HFF-Myc (cell line): Measurements from ENCODE around the gene RHOC.

Source experiments
- DNase-seq: peaks from one replicate; pipeline ENCODE4 v3.0.0-alpha.2; 2011; ENCODE audit warnings: low read depth; ENCODE audit errors: extremely low read depth
- H3K4me3 ChIP-seq: replicated peaks from 2 replicates; pipeline ENCODE4 v1.5.1; 2011; ENCODE audit warnings: low read depth, mild to moderate bottlenecking, control low read depth, low read length
- CTCF ChIP-seq: IDR thresholded peaks from 2 replicates; pipeline ENCODE4 v1.5.1; 2012; ENCODE audit warnings: mild to moderate bottlenecking, low read depth, low read length, control low read depth; ENCODE audit errors: missing control alignments

Gene RHOC

GRCh38 chr1:112689842-112690237 is 17.1 kb downstream of the RHOC start:
- TF ChIP-seq CTCF = no peak
- no peak overlapping the region for H3K4me3 ChIP-seq
- no peak for DNase-seq

- DNase-seq = no peak
- no peak for TF ChIP-seq CTCF
- no peak overlapping the region for H3K4me3 ChIP-seq
Measured at GRCh38 chr1:112689196-112689841, 17.6 kb downstream of the RHOC start.

- DNase-seq = no peak
- no peak overlapping the region for H3K4me3 ChIP-seq
- TF ChIP-seq CTCF = no peak
Measured at GRCh38 chr1:112688781-112689193, 18.1 kb downstream of the RHOC start.

GRCh38 chr1:112687785-112688496 is 19.0 kb downstream of the RHOC start:
- no peak for DNase-seq
- H3K4me3 ChIP-seq = no peak overlapping the region

GRCh38 chr1:112687361-112687760 is 19.6 kb downstream of the RHOC start:
- no peak overlapping the region for H3K4me3 ChIP-seq
- DNase-seq = no peak
- TF ChIP-seq CTCF = no peak

More at GRCh38 chr1:112687785-112688496, 19.0 kb downstream of the RHOC start:
- TF ChIP-seq CTCF = no peak

- no peak overlapping the region for H3K4me3 ChIP-seq
- no peak for TF ChIP-seq CTCF
- DNase-seq = no peak
Measured at GRCh38 chr1:112686835-112687234, 20.1 kb downstream of the RHOC start.

GRCh38 chr1:112686417-112686816 is 20.5 kb downstream of the RHOC start:
- no peak overlapping the region for H3K4me3 ChIP-seq
- TF ChIP-seq CTCF = no peak
- DNase-seq = no peak
